Measurements from ENCODE around the gene KYNU. TPM values are rescaled to one million over a fixed set of nuclear protein-coding genes. Genes with fewer than 3 reads are reported as not detected.

The KYNU gene
- 4.0 and 4.5 TPM in 2 replicates for polyA plus RNA-seq (2011; rRNA removed)
- polyA minus RNA-seq (2011; rRNA and poly(A)+ RNA removed), result 1.6 and 3.3 TPM in 2 replicates

DNA sequence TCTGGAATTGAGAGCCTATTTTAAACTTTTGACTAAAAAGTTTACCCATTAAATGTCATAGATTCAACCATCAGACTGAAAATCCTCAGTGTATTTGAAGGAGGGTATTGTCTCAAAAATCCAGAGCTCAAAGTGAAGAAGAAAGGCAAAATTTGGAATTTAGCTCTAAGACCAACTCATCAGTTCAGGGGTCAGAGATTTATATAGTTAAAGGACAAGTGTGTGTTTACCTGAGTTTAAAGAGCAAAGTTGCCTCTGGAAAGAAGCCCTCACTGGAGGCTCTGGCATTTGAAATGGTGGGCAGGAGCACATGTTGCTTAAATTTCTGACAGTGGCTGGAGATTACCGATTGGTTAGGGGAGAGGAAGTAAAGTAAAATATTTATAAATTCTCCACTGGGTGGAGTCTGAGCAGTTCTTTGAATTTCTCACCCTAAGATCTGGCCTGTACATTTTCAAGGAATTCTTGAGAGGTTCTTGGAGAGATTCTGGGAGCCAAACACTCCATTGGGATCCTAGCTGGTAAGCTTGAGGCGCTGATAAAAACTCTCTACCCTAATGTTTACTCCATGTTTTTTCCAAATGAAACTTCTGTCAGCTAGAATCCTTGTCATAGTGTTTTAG lies at the start of gene KYNU:
TSS of gene KYNU (plus strand) at position 449 of the 623 bp plus-strand sequence. CDS start 7,704 bp downstream, outside the sequence.
- Histone ChIP-seq H3K9me3 (ENCODE audit: control insufficient read depth, insufficient read depth, low read length) (no peaks in the 10 kb centered on the region), H3K4me3 (ENCODE audit: low read depth, low read length) (no peak within 1 kb of the TSS), H3K27ac (ENCODE audit: low read depth, low read length) (no peak within 1 kb of the TSS), H3K27me3 (ENCODE audit: control insufficient read depth, insufficient read depth, low read length) (no peaks in the 10 kb centered on the region)
- ChIA-PET CTCF (interaction anchor here (0.9 kb wide), 1 partner anchor 194 kb away, joined by 4 read pairs; no protein-coding TSS in a partner anchor), POLR2A (no interaction called here)
- no peak for TF ChIP-seq CTCF (IDR thresholded peaks at IDR 0.05; ENCODE audit: low read depth, low read length)
- no peak for DNase-seq (ENCODE audit: low read depth, low spot score)

GRCh38 chr2:142834021-142834420 lies 43.4 kb upstream of the KYNU start:
- POLR2A ChIA-PET, result no interaction called here
- CTCF ChIA-PET, result interaction anchor here (0.6 kb wide), 1 partner anchor 156 kb away, joined by 3 read pairs; no protein-coding TSS in a partner anchor
- no peak for TF ChIP-seq CTCF (IDR thresholded peaks at IDR 0.05; ENCODE audit: low read depth, low read length)
- H3K9me3 ChIP-seq (ENCODE audit: control insufficient read depth, insufficient read depth, low read length), result no peaks in the 10 kb centered on the region
- no peak overlapping the region for H3K27ac ChIP-seq (ENCODE audit: low read depth, low read length)
- no peaks in the 10 kb centered on the region for H3K27me3 ChIP-seq (ENCODE audit: control insufficient read depth, insufficient read depth, low read length)
- H3K4me3 ChIP-seq (ENCODE audit: low read depth, low read length), result no peak overlapping the region
- DNase-seq (ENCODE audit: low read depth, low spot score), result no peak

GRCh38 chr2:142840436-142840835 lies 37.0 kb upstream of the KYNU start:
- no peak for TF ChIP-seq CTCF (IDR thresholded peaks at IDR 0.05; ENCODE audit: low read depth, low read length)
- Histone ChIP-seq H3K27me3 (ENCODE audit: control insufficient read depth, insufficient read depth, low read length) (no peaks in the 10 kb centered on the region), H3K9me3 (ENCODE audit: control insufficient read depth, insufficient read depth, low read length) (no peaks in the 10 kb centered on the region), H3K27ac (ENCODE audit: low read depth, low read length) (no peak overlapping the region), H3K4me3 (ENCODE audit: low read depth, low read length) (no peak overlapping the region)
- DNase-seq (ENCODE audit: low read depth, low spot score), result no peak
- POLR2A ChIA-PET, result no interaction called here
- CTCF ChIA-PET, result no interaction called here

GRCh38 chr2:142841788-142842187 lies 35.7 kb upstream of the KYNU start:
- Histone ChIP-seq H3K27ac (ENCODE audit: low read depth, low read length) (no peak overlapping the region), H3K4me3 (ENCODE audit: low read depth, low read length) (no peak overlapping the region), H3K27me3 (ENCODE audit: control insufficient read depth, insufficient read depth, low read length) (no peaks in the 10 kb centered on the region), H3K9me3 (ENCODE audit: control insufficient read depth, insufficient read depth, low read length) (no peaks in the 10 kb centered on the region)
- ChIA-PET CTCF (no interaction called here), POLR2A (no interaction called here)
- DNase-seq (ENCODE audit: low read depth, low spot score), result no peak
- no peak for TF ChIP-seq CTCF (IDR thresholded peaks at IDR 0.05; ENCODE audit: low read depth, low read length)

DNA sequence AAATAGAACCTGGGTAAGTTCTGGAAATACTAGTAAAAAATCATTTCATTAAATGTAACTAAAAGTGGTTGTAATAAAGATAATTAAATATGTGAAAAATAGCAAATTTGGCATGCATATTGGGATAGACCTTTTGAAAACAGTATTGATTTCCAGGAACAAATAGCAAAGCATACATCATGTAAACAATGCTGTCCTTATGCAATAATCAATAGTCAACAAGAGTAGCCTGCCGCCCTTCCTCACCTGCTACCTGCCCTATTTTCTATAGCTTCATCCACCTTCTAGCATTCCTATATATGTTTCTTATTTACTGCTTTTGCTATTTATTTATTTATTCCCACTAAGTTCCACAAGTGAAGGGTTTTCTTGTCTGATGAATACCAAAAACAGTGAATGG lies 35.1 kb upstream of the KYNU start:
- CTCF ChIA-PET, result no interaction called here
- Histone ChIP-seq H3K27me3 (ENCODE audit: control insufficient read depth, insufficient read depth, low read length) (no peaks in the 10 kb centered on the region), H3K4me3 (ENCODE audit: low read depth, low read length) (no peak overlapping the region), H3K27ac (ENCODE audit: low read depth, low read length) (no peak overlapping the region), H3K9me3 (ENCODE audit: control insufficient read depth, insufficient read depth, low read length) (no peaks in the 10 kb centered on the region)
- no peak for DNase-seq (ENCODE audit: low read depth, low spot score)
- no peak for TF ChIP-seq CTCF (IDR thresholded peaks at IDR 0.05; ENCODE audit: low read depth, low read length)
- POLR2A ChIA-PET, result no interaction called here
